ENCODE data around the gene FGF14. TPM values are rescaled to one million over a fixed set of nuclear protein-coding genes. Genes with fewer than 3 reads are reported as not detected.

FGF14 gene
- total RNA-seq, 1 donor from 2014 or later = 1.4 TPM

GRCh38 chr13:102374233-102374632 is 27.6 kb downstream of the FGF14 start:
- DNase-seq (ENCODE audit: low spot score) = no peak
- H3K9me3 ChIP-seq (ENCODE audit: low read depth) = no peaks in the 10 kb centered on the region
- H2AFZ ChIP-seq (replicated peaks) = no peak overlapping the region
- no peaks in the 10 kb centered on the region for H3K9me3 Mint-ChIP-seq
- no peaks in the 10 kb centered on the region for H4K20me1 ChIP-seq (ENCODE audit: low read depth)
- no peaks in the 10 kb centered on the region for H3F3A ChIP-seq (ENCODE audit: low read depth)
- no peak overlapping the region for H3K9ac ChIP-seq
- no peaks in the 10 kb centered on the region for H3K27me3 Mint-ChIP-seq (ENCODE audit: insufficient read depth, low read depth)
- no peaks in the 10 kb centered on the region for H3K4me1 Mint-ChIP-seq
- H3K27ac Mint-ChIP-seq = no peak overlapping the region
- no peak overlapping the region for H3K4me2 ChIP-seq
- TF ChIP-seq CTCF (IDR thresholded peaks at IDR 0.05) (no peak), EZH2phosphoT487 (IDR thresholded peaks at IDR 0.05) (no peak), EZH2 (IDR thresholded peaks at IDR 0.05) (no peak)
- no peaks in the 10 kb centered on the region for H3K79me2 ChIP-seq (ENCODE audit: low read depth)
- peaks cover 8% of the 10 kb centered on the region for H3K4me1 ChIP-seq
- H3K27ac ChIP-seq = no peak overlapping the region
- no peaks in the 10 kb centered on the region for H3K27me3 ChIP-seq
- H3K36me3 ChIP-seq = no peaks in the 10 kb centered on the region
- H3K4me3 Mint-ChIP-seq = no peak overlapping the region
- H3K36me3 Mint-ChIP-seq = no peaks in the 10 kb centered on the region
- no peak overlapping the region for H3K4me3 ChIP-seq

- H3K4me3 ChIP-seq = no peak overlapping the region
- Mint-ChIP-seq H3K36me3 (no peaks in the 10 kb centered on the region), H3K27ac (no peak overlapping the region), H3K4me1 (no peaks in the 10 kb centered on the region), H3K4me3 (no peak overlapping the region), H3K27me3 (ENCODE audit: insufficient read depth, low read depth) (no peaks in the 10 kb centered on the region), H3K9me3 (no peaks in the 10 kb centered on the region)
- no peak overlapping the region for H3K9ac ChIP-seq
- H3F3A ChIP-seq (ENCODE audit: low read depth) = no peaks in the 10 kb centered on the region
- H3K36me3 ChIP-seq = no peaks in the 10 kb centered on the region
- TF ChIP-seq EZH2phosphoT487 (IDR thresholded peaks at IDR 0.05) = no peak
- no peak for TF ChIP-seq EZH2 (IDR thresholded peaks at IDR 0.05)
- no peak for TF ChIP-seq CTCF (IDR thresholded peaks at IDR 0.05)
- no peak for DNase-seq (ENCODE audit: low spot score)
- H4K20me1 ChIP-seq (ENCODE audit: low read depth) = no peaks in the 10 kb centered on the region
- no peak overlapping the region for H3K27ac ChIP-seq
- no peak overlapping the region for H2AFZ ChIP-seq (replicated peaks)
- H3K4me1 ChIP-seq = peaks cover 8% of the 10 kb centered on the region
- H3K4me2 ChIP-seq = no peak overlapping the region
- no peaks in the 10 kb centered on the region for H3K27me3 ChIP-seq
- no peaks in the 10 kb centered on the region for H3K9me3 ChIP-seq (ENCODE audit: low read depth)
- H3K79me2 ChIP-seq (ENCODE audit: low read depth) = no peaks in the 10 kb centered on the region
Measured at GRCh38 chr13:102373221-102373620, 28.6 kb downstream of the FGF14 start.

- H3K79me2 ChIP-seq (ENCODE audit: low read depth) = no peaks in the 10 kb centered on the region
- Mint-ChIP-seq H3K36me3 (no peaks in the 10 kb centered on the region), H3K27me3 (ENCODE audit: insufficient read depth, low read depth) (peaks cover 2% of the 10 kb centered on the region), H3K4me1 (no peaks in the 10 kb centered on the region), H3K4me3 (no peak overlapping the region), H3K9me3 (no peaks in the 10 kb centered on the region), H3K27ac (no peak overlapping the region)
- H3F3A ChIP-seq (ENCODE audit: low read depth) = no peaks in the 10 kb centered on the region
- no peak for DNase-seq (ENCODE audit: low spot score)
- no peak overlapping the region for H3K4me2 ChIP-seq
- H2AFZ ChIP-seq (replicated peaks) = no peak overlapping the region
- TF ChIP-seq EZH2 (IDR thresholded peaks at IDR 0.05) = no peak
- TF ChIP-seq EZH2phosphoT487 (IDR thresholded peaks at IDR 0.05) = no peak
- no peak for TF ChIP-seq CTCF (IDR thresholded peaks at IDR 0.05)
- no peak overlapping the region for H3K27ac ChIP-seq
- no peaks in the 10 kb centered on the region for H4K20me1 ChIP-seq (ENCODE audit: low read depth)
- no peaks in the 10 kb centered on the region for H3K36me3 ChIP-seq
- H3K9me3 ChIP-seq (ENCODE audit: low read depth) = no peaks in the 10 kb centered on the region
- H3K9ac ChIP-seq = no peak overlapping the region
- H3K4me1 ChIP-seq = no peaks in the 10 kb centered on the region
- no peak overlapping the region for H3K4me3 ChIP-seq
- no peaks in the 10 kb centered on the region for H3K27me3 ChIP-seq
Measured at GRCh38 chr13:102369302-102369701, 32.5 kb downstream of the FGF14 start.

Data from neural progenitor cell (in vitro differentiated cells).